GM19372 (cell line): ENCODE measurements around the gene RSPH6A.

ENCODE experiments used
- ATAC-seq: cut with Tn5 transposase; IDR thresholded peaks from one replicate; pipeline ENCODE4 v1.9.1; 2021; ENCODE audit warnings: mild to moderate bottlenecking, low read depth, moderate library complexity; ENCODE audit not compliant: unreplicated experiment

The RSPH6A gene

DNA sequence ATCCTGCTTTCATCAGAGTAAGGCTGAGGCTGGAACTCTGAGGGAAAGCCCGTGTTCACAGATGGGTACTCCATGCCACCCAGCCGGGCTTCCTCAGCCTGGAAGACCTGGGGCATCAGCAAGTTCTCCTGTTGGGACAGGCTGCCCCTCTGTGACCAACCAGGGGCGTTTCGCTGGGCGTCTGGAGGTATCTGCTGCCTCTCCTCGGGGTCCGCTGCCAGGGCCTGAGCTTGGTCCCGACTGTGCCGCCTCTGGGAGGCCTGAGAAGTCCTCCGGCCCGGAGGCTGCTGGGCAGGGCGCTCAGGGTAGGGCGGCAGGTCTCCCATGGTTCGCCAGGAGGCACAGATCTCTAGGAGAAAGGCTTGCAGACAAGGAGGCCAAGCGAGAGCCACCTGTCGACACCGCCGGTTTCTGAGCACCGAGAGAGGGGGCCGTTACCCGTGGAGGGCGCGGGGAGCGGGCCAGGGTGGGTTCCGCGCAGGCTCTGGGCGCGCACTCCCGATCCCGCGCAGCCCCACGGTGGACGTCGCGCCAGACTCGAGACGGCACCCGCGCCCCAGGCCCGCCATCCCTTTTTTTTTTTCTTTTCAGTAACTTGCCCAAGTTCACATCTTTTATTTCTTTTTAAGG is at the start of gene RSPH6A:
RSPH6A (minus strand) TSS at position 458 of the 630 bp plus-strand sequence; CDS start at position 326, 132 bp downstream.
- no peak for ATAC-seq

DNA sequence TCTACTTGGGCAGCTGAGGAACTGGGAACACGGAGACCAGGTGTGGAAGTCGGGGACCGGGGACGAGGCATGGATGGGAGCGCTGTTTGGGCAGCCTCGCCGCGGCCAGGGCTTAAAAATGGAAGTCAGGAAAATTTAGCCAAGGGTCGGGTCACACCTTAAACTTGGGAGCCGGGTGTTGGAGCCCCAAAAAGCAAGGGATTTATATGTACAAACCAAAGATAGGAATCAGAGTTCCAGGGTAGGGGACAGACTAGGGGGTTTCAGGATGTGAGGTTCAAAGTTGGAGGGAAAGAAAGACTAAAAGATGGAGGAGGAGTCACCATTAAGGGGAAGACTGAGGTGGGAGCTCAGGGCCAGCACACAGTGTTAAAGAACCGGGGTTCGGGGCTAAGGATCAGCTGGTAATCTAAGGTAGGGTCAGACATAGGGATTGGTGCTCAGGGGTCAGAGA is 49.5 kb upstream of the RSPH6A start:
- ATAC-seq, result no peak

DNA sequence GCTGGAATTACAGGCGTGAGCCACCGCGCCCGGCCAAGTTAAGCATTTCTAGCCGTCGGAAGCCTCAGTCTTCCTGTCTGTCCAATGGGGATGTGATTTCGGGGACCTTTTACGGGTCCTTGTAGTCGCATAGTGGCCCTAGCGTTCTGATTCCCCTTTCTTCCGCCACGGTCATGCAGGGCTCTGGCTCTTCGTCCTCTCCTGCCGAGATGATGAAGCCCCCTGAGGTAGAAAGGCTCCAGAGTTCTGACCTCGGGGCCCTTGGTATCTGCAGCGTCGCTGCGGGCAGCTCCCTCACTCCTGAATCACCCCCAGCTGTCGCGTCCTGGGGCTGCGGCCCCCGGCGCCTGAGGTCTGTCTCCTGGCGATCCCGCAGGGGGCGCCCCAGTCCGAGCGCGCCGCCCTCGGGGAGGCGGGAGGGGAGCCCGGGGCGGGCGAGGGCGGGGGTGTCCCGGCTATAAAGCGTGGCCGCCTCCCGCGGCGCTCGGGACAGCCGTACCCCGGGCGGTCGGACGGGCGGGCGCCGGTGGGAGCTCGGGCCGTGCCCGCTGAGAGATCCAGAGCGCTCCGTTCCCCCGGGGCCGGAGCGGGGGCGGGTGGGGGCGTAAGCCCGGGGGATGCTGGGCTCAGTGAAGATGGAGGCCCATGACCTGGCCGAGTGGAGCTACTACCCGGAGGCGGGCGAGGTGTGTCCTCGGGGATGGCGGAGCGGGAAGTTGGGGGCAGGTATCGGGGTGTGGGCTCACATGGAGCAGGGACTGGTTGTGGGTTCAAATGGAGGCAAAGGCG is 48.9 kb upstream of the RSPH6A start, which contains the start of gene FOXA3:
FOXA3 (plus strand) TSS at position 487 of the 789 bp plus-strand sequence; CDS start at position 618, 131 bp downstream.
- ATAC-seq, result no peak

DNA sequence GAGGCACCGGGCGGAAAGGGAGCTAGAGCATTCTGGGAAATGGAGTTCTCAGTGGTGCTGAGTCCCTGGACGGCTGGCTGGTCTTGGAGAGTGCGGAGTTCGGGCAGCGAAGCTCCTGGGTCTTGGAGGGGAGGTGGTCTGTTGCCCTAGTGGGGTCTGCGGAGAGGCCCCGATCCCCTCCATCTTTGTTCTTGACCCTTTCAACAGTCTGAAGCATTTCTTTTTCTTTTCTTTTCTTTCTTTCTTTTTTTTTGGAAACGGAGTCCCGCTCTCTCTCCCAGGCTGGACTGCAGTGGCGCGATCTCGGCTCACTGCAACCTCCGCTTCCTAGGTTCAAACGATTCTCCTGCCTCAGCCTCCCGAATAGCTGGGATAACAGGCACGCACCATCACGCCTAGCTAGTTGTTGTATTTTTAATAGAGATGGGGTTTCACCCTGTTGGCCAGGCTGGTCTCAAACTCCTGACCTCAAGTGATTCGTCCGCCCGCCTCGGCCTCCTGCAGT is 48.3 kb upstream of the RSPH6A start:
- no peak for ATAC-seq

DNA sequence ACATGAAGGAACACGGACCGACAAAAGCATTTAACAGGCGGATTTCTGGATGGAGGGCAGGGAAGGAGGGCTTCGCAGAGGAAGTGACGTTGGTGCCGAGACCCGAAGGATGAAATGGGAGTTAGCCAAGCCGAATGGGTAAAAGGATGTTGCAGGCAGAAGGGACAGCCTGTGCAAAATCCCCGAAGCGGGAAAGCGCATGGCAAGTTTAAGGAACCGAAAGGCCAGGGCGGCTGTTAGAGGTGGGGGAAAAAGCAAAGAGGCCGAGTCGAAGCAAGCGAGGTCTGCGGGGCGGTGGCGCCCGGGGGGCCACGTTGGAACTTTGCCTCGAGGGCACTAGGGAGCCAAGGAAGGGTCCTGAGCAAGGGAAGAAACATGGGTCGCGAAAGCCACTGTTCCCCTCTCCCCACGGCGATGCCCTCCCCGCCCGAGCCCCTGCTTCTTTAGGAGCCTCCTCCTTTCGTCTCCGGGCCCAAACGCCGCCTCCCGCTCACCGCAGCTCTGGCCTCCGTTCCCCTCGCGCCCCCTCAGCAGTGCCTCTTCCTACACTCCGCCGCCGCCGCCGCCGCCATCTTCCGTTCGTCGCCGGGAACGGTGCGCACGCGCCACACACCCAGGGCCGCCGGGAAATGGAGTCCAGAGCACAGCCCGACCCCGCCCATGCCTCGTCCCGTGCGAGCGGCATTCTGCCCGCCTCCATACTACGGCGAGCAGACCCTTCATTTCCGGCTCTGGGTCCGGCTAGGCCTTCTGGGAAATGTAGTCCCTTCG is 47.6 kb upstream of the RSPH6A start, which contains the start of gene SYMPK:
SYMPK (minus strand) TSS at position 584 of the 771 bp plus-strand sequence. CDS start 8,652 bp downstream, outside the sequence.
- ATAC-seq, result peak; percentile 90

DNA sequence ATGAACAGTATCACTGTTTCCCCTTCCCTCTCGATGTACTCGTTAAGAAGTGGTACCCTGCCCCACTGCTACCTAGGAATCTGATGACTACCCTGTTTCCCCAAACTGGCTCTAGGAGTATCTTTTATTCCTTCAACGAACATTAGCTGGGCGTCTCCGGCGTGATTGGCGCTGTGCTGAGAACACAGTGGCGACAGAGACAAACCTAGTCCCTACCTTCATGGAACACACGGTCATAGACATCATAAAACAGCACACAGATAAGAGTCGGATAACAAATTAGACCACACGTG is 47.1 kb upstream of the RSPH6A start:
- no peak for ATAC-seq

DNA sequence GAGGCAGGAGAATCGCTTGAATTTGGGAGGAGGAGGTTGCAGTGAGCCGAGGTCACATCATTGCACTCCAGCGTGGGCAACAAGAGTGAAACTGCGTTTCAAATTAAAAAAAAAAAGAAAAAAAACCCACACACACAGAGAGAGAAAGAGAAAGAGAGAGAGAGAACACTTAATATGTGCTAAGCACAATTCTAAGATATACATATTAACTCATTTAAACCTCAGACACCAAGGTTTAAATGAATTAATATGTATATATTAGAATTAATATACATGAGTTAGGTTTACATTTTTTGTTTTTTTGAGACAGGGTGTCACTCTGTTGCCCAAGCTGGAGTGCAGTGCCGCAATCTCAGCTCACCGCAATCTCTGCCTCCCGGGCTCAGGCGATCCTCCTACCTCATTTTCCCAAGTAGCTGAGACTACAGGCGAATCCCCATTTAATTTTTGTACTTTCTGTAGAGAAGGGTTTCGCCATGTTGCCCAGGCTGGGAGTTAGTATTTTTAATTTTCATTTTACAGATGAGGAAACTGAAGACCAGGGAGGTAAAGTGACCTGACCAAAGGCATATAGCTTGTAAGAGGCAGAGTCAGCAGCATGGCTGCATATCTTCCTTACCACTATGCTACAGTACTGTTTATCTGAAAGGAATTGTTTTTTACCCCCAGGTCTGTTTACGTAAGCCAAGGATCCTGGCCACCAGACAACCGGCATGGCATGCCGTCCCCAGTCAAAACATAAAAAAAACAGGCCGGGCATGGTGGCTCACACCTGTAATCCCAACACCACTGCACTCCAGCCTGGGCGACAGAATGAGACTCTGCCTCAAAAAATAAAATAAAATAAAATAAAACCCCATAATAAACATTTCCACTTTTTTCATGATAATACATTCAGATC is 45.5 kb upstream of the RSPH6A start:
- no peak for ATAC-seq

DNA sequence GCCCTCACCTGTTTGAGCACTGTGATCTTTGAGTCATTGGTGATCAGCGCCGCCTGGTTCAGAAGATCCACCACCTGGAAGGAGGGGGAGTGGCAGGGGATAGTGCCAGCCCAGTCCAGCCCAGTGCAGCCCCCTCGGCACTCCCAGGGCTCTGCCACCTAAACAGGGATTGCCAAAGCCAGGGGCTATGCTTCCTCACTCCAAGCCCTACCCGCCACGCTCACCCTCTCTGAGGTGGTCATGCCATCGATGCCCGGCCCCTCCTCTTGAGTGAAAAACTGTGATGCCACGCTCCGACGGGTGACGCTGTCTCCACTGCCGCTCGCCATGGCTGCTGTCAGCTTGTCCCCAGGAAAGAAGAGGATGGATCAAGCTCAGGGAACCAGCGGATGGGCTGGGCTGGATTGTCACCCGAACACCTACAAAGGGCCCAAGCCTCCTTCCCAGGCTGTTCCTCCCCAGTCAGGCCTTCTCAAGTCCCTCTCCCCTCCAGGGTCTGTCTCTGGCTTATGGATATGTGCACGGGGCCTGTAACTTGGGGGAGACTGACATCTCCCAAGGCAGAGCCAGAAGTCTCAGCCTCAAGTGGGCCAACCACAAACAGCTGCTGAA is 39.2 kb upstream of the RSPH6A start:
- no peak for ATAC-seq

DNA sequence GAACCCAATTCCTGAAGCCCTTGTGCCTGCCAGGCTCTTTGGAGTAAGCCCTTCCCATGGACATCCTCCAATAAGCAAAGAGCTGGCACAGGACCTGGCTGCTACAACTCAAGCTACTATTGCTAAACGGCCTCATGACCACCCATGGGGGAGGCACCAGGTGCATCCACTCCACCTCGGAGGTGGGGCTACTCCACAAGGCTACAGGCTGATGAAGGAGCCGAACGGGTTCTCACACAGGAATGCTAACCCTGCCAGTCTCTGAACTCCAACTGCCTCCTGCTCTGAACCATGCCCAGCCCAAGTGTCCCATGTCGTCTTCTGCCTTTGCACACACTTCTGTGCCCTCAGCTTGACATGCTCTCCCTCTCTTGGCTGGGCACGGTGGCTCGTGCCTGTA is 37.9 kb upstream of the RSPH6A start:
- ATAC-seq, result no peak

DNA sequence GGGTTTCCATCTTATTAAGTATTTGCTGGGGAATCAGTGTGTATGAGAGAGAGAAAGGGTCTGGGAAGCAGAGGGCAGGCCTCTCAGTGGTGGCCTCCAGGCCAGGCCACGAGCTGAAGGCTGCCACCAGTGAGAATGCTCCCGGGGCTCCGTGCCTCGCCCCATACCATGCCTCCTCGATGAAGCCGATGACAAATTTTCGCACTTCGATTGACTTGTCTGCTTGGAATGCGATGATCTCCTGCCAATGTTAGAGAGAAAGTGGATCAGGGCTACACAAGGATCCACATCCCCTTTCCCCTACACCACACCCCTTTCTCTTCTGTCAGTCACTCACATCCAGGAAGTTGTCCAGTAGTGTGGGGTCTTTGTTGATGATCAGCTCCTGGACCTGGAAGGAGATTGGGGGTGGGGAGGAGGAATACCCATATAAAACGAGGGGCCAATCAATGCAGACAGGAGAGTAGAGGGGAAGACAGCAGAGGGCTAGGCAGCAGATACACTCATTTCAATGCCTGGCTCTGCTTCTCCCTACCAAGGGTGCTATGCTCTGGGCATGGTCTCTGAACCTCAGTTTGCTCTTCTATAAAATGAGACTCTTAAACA is 37.1 kb upstream of the RSPH6A start:
- ATAC-seq, result no peak

DNA sequence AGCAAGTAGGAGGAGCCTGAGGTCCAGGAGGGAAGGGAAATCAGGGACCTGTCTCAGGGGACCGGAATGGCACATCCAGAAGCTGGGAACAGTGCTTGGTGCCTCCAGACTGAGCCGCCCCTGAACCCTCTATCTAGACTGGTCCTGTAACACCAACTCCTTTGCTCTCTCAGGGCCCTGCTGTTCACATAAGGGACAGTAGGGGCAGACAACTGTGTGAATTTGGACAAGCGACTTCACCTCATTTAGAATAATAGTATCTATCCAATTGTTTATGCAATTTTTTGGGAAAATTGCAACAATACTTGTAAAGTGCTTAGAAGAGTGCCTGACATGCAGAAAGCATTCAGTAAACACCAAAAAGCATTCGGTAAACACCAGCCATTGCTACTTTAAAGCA is 33.8 kb upstream of the RSPH6A start:
- ATAC-seq, result no peak

DNA sequence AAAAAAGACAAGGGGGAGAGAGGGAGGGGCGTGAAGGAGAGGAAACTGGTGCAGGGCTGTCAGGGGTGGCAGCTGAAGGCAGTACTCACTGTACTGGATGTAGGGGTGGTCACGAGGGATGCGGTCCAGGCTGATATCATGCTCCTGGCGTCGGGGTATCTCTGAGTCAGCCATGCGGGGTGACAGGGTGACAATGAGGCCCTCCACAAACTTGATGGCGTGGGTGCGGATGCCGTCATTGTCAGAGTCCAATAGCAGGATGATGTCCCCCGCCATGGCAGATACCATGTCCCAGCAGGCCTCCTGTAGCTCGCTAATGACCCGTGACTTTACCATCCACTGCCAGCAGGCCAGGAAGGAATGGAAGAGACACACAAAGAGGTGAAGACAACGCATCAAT is 32.6 kb upstream of the RSPH6A start:
- no peak for ATAC-seq

DNA sequence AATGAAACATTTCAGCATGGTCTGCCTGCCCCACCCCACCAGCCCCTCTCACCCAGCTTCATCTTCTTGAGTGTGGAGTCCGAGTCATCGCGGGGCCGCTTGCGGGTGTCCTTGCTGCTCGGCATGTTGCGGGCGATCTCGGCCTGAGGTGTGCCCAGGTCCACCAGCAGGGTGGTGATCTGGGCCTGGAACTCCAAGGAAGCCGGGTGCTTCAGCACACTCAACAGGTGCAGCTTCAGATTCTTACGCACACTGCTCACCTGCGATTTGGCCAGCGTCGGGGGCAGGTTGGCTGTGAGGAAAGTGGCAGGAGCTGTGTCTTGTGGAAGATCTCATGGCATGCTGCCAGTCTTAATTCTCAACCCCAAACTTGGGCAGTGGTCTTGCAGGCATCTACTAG is 27.1 kb upstream of the RSPH6A start:
- ATAC-seq, result no peak

DNA sequence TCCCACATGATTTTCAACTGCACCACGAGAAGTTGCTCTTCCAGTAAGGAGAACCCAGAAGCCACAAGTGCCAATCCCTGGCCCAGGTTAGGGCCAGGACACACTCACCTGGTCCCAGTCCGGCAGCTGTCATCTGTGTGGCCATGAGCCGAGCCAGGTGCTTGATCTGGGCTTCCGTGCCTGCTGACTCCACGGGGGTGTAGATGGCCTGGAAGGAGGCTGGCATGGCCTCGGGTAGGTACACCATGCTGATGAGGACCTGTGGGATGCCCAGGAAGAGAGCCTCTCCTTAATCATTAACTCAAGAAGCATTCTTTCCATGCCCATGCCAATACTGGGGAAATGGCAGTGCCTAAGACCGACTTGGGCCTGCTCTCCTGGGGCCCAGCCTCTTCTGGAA is 19.9 kb upstream of the RSPH6A start:
- ATAC-seq, result no peak

DNA sequence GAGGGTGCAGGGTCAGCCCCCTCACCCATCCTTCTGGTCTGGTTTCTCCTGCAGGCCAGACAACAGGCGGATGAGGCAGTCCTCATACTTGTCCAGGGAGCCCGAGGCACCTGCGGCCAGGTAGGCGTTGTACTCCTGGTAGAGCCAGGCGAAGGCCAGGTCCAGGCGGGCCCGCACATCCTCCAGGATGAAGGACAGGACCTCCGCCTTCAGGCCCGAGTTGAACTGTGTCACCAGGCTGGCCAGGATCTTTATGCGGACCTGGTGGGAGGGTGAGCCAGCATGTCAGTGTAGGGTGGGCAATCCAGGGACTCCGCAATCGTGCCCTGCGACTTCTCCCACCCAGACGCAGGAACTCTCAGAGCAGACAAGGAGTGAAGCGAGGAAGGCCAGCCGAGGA is 13.8 kb upstream of the RSPH6A start:
- ATAC-seq, result no peak

DNA sequence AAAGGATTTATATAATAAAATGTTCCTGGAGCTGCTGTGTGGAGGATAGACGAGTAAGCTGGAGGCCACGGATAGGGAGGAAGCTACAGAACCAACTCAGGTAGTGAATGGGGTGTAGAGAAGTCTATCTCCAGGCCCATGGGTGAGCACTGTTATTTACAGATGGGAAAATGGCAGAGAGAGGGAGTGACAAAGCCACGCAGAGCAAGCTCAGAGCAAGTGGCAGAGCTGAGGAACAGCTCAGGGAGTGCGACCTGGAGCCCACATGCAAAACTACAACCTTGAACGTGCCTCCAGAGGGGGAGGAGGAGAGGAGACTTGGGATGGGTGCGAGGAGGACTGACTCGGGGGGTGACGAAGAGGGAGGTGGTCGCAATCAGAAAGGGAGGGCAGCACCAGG is 13.4 kb upstream of the RSPH6A start:
- ATAC-seq, result no peak

DNA sequence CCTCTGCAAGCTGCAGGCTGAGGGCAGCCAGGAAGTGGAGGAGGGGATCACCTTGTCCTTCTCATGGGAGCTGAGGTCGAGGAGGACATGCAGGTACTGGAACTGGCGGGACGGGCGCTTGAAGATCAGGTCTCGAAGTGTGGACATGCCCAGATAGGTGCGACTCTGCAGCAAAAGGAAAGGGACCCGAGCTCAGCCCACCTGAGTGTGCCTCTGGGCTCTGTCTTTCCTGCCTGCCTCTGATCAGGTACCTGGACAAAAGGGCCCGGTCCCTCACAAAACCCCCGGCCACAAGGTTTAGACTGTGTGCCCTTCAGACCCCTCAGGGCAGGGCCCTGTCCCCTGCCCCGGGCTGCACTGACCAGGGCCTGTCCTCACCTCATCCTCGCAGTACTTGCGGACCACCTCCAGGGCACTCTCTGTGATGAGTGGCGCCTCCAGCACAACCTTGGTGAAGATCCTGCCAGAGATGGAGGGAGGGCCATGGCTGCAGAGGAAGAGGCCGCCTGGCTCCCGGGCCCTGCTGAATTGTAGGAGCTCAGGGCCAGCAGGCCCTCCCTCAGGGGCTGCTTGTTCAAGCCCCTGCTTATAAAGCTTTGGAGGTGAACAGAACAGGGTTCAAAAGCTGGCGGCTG is 12.5 kb upstream of the RSPH6A start:
- ATAC-seq, result no peak

DNA sequence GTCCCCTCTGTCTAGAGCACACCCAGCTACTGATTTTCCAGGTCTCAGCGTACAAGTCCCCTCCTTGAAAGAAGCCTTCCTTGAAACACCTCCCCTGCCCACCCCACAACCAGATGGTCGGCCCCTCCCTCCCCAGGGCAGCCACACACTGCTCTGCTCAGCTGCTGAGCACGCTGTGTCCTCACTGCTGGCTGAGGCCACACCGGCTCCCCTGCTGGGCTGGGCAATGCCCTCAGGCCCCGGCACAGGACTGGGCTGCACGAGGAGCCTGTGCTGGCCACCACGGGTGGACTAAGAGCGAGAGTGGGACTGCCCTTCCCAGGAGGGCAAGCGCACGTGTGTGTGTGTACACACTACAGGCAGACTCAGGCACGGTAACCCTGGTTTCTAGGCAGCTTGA is 11.8 kb upstream of the RSPH6A start:
- ATAC-seq, result no peak
